Astrocyte of the spinal cord (primary cell): Measurements from ENCODE around the gene SUMO3.
A peak's percentile ranks its signal among the peaks of the same experiment; 100 is the strongest.

Source experiments
- DNase-seq: peaks from one replicate; pipeline ENCODE4 v3.0.0; 2011; ENCODE audit warnings: low read depth, low spot score
- H3K4me3 ChIP-seq: 2 replicates; pipeline ENCODE4 v1.5.1; 2011; ENCODE audit warnings: low read depth, mild to moderate bottlenecking, low read length, moderate library complexity
- CTCF ChIP-seq: IDR thresholded peaks from 2 replicates; pipeline ENCODE4 v1.5.1; 2012; ENCODE audit warnings: low read depth, mild to moderate bottlenecking, low read length, inconsistent platforms
- in situ Hi-C: cut with HindIII; loops from 2 replicates; pipeline ENCODE4 v1.10.0; 2017; ENCODE audit warnings: low sequenced_read_pairs

Gene SUMO3

DNA sequence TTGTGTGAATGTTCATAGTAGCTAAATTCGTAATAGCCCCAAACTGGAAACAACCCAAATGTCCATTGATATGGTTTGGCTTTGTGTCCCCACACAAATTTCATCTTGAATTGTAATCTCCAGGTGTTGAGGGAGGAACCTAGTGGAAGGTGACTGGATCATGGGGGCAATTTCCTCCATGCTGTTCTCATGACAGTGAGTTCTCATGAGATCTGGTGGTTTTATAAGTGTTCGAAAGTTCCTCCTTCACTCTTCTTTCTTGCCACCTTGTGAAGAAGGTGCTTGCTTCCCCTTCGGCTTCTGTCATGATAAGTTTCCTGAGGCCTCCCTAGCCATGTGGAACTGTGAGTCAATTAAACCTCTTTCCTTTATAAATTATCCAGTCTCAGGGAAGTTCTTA lies 27.5 kb downstream of the SUMO3 start:
- no peak for TF ChIP-seq CTCF
- in situ Hi-C loops = no loop called here
- H3K4me3 ChIP-seq = no peak overlapping the region
- DNase-seq = no peak

DNA sequence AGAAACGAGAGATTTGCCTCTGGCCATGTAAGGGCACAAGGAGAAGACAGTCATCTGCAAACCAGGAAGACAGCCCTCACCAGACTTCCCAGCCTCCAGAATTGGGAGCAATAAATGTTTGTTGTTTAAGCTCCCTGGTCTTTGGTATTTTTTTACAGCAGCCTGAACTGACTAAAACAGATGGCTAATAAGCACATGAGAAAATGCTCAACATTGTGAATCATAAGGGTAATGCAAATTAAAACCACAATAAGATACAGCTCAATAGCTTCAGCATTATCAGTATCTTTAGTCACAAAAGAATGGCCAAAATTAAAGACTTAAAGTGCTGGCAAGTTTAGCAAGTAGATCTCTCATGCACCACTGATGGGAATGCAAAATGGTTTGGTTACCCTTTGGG lies 28.0 kb downstream of the SUMO3 start:
- peak; percentile 32 for DNase-seq
- H3K4me3 ChIP-seq = no peak overlapping the region
- in situ Hi-C loops = no loop called here
- TF ChIP-seq CTCF = no peak

DNA sequence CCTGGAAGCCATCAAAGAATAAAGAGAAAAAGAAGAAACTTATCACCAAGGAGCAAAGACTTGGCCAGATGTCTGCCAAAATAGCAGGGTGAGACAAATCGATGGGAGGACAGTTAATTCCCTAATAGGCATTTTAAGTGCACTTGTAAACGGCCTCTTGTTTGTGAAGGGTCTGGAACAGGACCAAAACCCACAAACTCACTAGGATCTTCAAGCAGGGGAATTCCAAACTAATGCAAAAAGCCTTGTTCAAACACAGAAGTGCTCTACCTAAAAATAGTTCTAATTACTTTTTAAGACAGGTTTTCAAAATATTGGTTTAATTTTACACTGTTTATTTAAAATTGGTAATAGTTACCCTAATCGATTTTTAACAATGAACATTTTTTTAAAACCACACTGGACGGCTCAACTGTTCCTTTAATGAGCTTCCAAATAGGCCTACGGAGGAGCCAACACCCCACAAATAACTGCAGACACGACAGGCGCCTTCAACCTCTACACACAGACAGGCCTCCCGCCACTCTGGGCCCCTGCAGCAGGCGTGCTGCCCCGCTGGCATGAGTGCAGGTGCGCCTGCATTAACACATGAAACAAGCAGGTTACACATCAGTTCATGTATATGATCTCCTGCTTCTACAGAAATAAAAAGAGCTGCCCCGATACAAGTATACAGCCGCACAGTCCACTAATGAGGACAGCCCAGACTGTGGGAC lies 32.1 kb downstream of the SUMO3 start:
- H3K4me3 ChIP-seq = no peak overlapping the region
- DNase-seq = peak; percentile 51
- no peak for TF ChIP-seq CTCF
- in situ Hi-C loops = no loop called here

GRCh38 chr21:44784810-44785209 lies 33.1 kb downstream of the SUMO3 start:
- in situ Hi-C loops = no loop called here
- no peak for TF ChIP-seq CTCF
- H3K4me3 ChIP-seq = no peak overlapping the region
- no peak for DNase-seq

GRCh38 chr21:44783020-44783696 lies 34.7 kb downstream of the SUMO3 start:
- TF ChIP-seq CTCF = no peak
- no peak overlapping the region for H3K4me3 ChIP-seq

GRCh38 chr21:44780767-44781459 lies 36.9 kb downstream of the SUMO3 start:
- in situ Hi-C loops = no loop called here
- no peak for TF ChIP-seq CTCF
- DNase-seq = no peak
- no peak overlapping the region for H3K4me3 ChIP-seq

More at GRCh38 chr21:44783020-44783696, 34.7 kb downstream of the SUMO3 start:
- in situ Hi-C loops = no loop called here
- DNase-seq = no peak
